ENCODE results near the gene NGFR. TPM values are rescaled to one million over a fixed set of nuclear protein-coding genes. Genes with fewer than 3 reads are reported as not detected.

NGFR gene
- total and polyA plus RNA-seq, 9 of the 15 experiments (the other 6 are each of a cell fraction or from before 2014, with no cell fraction given): 0.07 to 0.23 (median 0.13) TPM; not detected in 4

DNA sequence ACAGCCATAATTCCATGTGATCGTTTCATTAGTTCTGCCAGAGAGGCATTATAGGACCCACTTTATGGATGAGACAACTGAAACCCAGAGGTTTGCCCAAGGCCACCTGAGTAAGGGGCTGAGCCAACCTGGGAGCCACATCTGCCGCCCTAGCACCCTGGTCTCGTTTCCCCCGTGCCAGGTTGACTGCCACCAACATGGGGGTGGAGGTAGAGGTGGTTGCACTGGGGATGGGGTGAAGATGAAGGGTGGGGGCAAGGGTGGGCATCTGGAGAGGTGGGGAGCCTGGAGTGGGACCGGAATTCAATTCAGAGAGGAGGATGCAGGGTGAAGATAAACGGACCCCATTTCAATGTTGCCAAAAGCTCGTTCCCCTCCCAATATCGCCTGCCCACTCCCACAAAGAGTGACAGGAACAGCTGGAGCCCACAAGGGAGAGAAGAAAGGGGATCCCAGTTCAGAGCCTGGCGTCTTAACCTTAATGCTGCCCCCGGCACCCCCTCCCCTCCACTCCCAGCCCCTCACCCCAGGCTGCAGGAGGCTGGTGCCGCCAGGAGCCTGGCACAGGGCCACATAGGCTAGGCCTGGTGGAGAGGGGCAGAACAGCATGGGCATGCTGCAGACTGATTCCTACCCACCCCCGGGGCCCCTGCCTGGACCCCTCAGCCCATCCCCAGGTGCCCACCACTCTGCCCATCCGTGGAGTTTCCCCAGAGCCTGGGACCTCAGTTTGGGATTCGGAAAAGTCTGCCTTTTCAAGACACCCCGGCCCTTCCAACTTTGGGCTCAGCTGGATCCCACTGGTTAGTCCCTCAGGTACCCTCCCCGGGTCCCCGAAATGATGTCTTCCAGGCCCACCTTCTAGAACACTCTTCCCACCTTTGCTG is 29.6 kb downstream of the NGFR start:
- Histone ChIP-seq H3K9me3 (replicated peaks; ENCODE audit: control insufficient read depth, insufficient read depth, low read depth, low read length) (no peaks in the 10 kb centered on the region), H3K4me3 (no peak overlapping the region), H3K27me3 (ENCODE audit: control insufficient read depth in 2 of 2, insufficient read depth in 2 of 2, low read length in 2 of 2) (peaks cover 38 to 87% of the 10 kb centered on the region in 2 experiments), H3K36me3 (ENCODE audit: control insufficient read depth, insufficient read depth, low read length) (no peaks in the 10 kb centered on the region), H3K9ac (ENCODE audit: insufficient read depth in 1 of 2, low read depth in 2 of 2, low read length in 2 of 2) (no peak overlapping the region), H3K4me2 (ENCODE audit: insufficient read depth, low read length) (no peak overlapping the region), H2AFZ (ENCODE audit: low read depth, low read length) (no peak overlapping the region), H3K79me2 (ENCODE audit: control insufficient read depth, insufficient read depth, low read length) (no peaks in the 10 kb centered on the region), H3K27ac (ENCODE audit: extremely low read depth, low read depth, low read length) (no peak overlapping the region), H4K20me1 (replicated peaks; ENCODE audit: control insufficient read depth, insufficient read depth, low read length) (no peaks in the 10 kb centered on the region; the same call in 1 of the 2 replicates), H3K4me1 (replicated peaks in 1 of 2; ENCODE audit: control insufficient read depth in 2 of 2, insufficient read depth in 2 of 2, low read length in 2 of 2) (no peaks in the 10 kb centered on the region), H3K9me1 (ENCODE audit: control insufficient read depth, insufficient read depth, low read length) (no peaks in the 10 kb centered on the region)
- BruUV-seq (replicated peaks): no TSS peak
- TF ChIP-seq MTA3 (IDR thresholded peaks at IDR 0.05; ENCODE audit: borderline replicate concordance) (no peak), HNRNPUL1 (IDR thresholded peaks at IDR 0.05; ENCODE audit: low read length) (no peak), L3MBTL2 (IDR thresholded peaks at IDR 0.05) (no peak), ZBTB8A (IDR thresholded peaks at IDR 0.05; ENCODE audit: partially characterized antibody) (no peak), TSC22D4 (tag; IDR thresholded peaks at IDR 0.05) (no peak), IFI16 (CRISPR knock-in tag; IDR thresholded peaks at IDR 0.05) (no peak), GATAD2A (IDR thresholded peaks at IDR 0.05) (no peak), MYBL2 (IDR thresholded peaks at IDR 0.05; ENCODE audit: low read depth) (no peak), MYBL2 (CRISPR knock-in tag; IDR thresholded peaks at IDR 0.05; ENCODE audit: borderline replicate concordance) (no peak), ZNF282 (CRISPR knock-in tag; IDR thresholded peaks at IDR 0.05) (no peak), ATF7 (IDR thresholded peaks at IDR 0.05) (no peak), PHB2 (IDR thresholded peaks at IDR 0.05; ENCODE audit: low read depth) (no peak)
- TF ChIP-seq, protein P1, sequence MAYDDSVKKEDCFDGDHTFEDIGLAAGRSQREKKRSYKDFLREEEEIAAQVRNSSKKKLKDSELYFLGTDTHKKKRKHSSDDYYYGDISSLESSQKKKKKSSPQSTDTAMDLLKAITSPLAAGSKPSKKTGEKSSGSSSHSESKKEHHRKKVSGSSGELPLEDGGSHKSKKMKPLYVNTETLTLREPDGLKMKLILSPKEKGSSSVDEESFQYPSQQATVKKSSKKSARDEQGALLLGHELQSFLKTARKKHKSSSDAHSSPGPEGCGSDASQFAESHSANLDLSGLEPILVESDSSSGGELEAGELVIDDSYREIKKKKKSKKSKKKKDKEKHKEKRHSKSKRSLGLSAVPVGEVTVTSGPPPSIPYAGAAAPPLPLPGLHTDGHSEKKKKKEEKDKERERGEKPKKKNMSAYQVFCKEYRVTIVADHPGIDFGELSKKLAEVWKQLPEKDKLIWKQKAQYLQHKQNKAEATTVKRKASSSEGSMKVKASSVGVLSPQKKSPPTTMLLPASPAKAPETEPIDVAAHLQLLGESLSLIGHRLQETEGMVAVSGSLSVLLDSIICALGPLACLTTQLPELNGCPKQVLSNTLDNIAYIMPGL (CRISPR knock-in tag; IDR thresholded peaks at IDR 0.05): no peak
- ATAC-seq: no peak
- intact Hi-C loops (cut with micrococcal nuclease) (no loop called here), in situ Hi-C loops (cut with MboI) (no loop called here)
- DNase-seq (ENCODE audit: extremely low read depth in 1 of 4, low spot score in 3 of 4): no peak
- WGBS (ENCODE audit: insufficient coverage, low coverage, missing lambda C conversion rate): under 1% methylated on average over 15 of the region's 17 CpGs
- ChIA-PET CTCF (ENCODE audit: low intra/inter-chr PET ratio) (no interaction called here), POLR2A (interaction anchor here (0.7 kb wide), 1 partner anchor 152 kb away, joined by 3 read pairs; no protein-coding TSS in a partner anchor)
- FAIRE-seq: no peak
